H9 (cell line): ENCODE results near the gene QSOX1. TPM values are rescaled to one million over a fixed set of nuclear protein-coding genes. Genes with fewer than 3 reads are reported as not detected.

Experiments used
- DNase-seq: peaks from one replicate; pipeline ENCODE4 v3.0.0-alpha.2; 2017
- H2AFZ ChIP-seq: one replicate; pipeline ENCODE4 v1.6.1; 2013; ENCODE audit warnings: mild to moderate bottlenecking, low read length, control low read depth, moderate library complexity
- H2AK5ac ChIP-seq: 2 replicates; pipeline ENCODE4 v1.6.1; 2013; ENCODE audit warnings: low read length, control low read depth, mixed read lengths; ENCODE audit not compliant: insufficient read length
- H2BK120ac ChIP-seq: one replicate; pipeline ENCODE4 v1.6.1; 2013; ENCODE audit warnings: low read depth, mild to moderate bottlenecking, low read length, control low read depth, inconsistent platforms; ENCODE audit not compliant: poor library complexity, severe bottlenecking
- H2BK12ac ChIP-seq: 2 replicates; pipeline ENCODE4 v1.6.1; 2013; ENCODE audit warnings: low read length, control low read depth, mixed read lengths, low read depth; ENCODE audit not compliant: insufficient read length
- H2BK15ac ChIP-seq: 2 replicates; pipeline ENCODE4 v1.6.1; 2013; ENCODE audit warnings: low read depth, low read length, control low read depth
- H2BK20ac ChIP-seq: one replicate; pipeline ENCODE4 v1.6.1; 2013; ENCODE audit warnings: low read depth, mild to moderate bottlenecking, low read length, control low read depth, inconsistent platforms; ENCODE audit not compliant: poor library complexity, severe bottlenecking
- H2BK5ac ChIP-seq: 2 replicates; pipeline ENCODE4 v1.6.1; 2013; ENCODE audit warnings: low read length, control low read depth, mixed read lengths; ENCODE audit not compliant: insufficient read length
- H3K14ac ChIP-seq: 2 replicates; pipeline ENCODE4 v1.6.1; 2013; ENCODE audit warnings: low read length, control low read depth; ENCODE audit not compliant: insufficient read depth
- H3K18ac ChIP-seq: 2 replicates; pipeline ENCODE4 v1.6.1; 2013; ENCODE audit warnings: low read depth, mild to moderate bottlenecking, mixed read lengths, low read length, control low read depth; ENCODE audit not compliant: insufficient read length
- H3K23ac ChIP-seq: 2 replicates; pipeline ENCODE4 v1.6.1; 2013; ENCODE audit warnings: low read length, control low read depth, mixed read lengths, low read depth; ENCODE audit not compliant: insufficient read length
- H3K23me2 ChIP-seq: 2 replicates; pipeline ENCODE4 v1.6.1; 2013; ENCODE audit warnings: low read depth, mild to moderate bottlenecking, mixed read lengths, low read length, control low read depth; ENCODE audit not compliant: insufficient read length, poor library complexity, severe bottlenecking
- H3K27ac ChIP-seq: 2 replicates; pipeline ENCODE4 v1.5.1; 2013; ENCODE audit warnings: low read length, control low read depth, mixed read lengths, low read depth; ENCODE audit not compliant: insufficient read length
- H3K27me3 ChIP-seq: 2 replicates; pipeline ENCODE4 v1.6.1; 2013; ENCODE audit warnings: low read length, control low read depth, inconsistent platforms; ENCODE audit not compliant: insufficient read depth
- H3K4ac ChIP-seq: 2 replicates; pipeline ENCODE4 v1.6.1; 2013; ENCODE audit warnings: low read depth, mild to moderate bottlenecking, control low read depth, inconsistent platforms, low read length, moderate library complexity
- H3K4me1 ChIP-seq: 2 replicates; pipeline ENCODE4 v1.6.1; 2013; ENCODE audit warnings: low read length, control low read depth, inconsistent platforms; ENCODE audit not compliant: insufficient read depth
- H3K4me2 ChIP-seq: 2 replicates; pipeline ENCODE4 v1.6.1; 2013; ENCODE audit warnings: low read length, control low read depth, mixed read lengths; ENCODE audit not compliant: insufficient read length, insufficient read depth
- H3K56ac ChIP-seq: 2 replicates; pipeline ENCODE4 v1.6.1; 2013; ENCODE audit warnings: low read depth, mild to moderate bottlenecking, mixed read lengths, low read length, control low read depth; ENCODE audit not compliant: insufficient read length
- H3K79me1 ChIP-seq: 2 replicates; pipeline ENCODE4 v1.6.1; 2013; ENCODE audit warnings: low read depth, mild to moderate bottlenecking, moderate library complexity, low read length, control low read depth, inconsistent platforms; ENCODE audit not compliant: insufficient read depth, poor library complexity, severe bottlenecking
- H3K79me2 ChIP-seq: 2 replicates; pipeline ENCODE4 v1.6.1; 2013; ENCODE audit warnings: low read length, control low read depth, inconsistent platforms; ENCODE audit not compliant: insufficient read depth
- H3K9ac ChIP-seq: 2 replicates; pipeline ENCODE4 v1.6.1; 2013; ENCODE audit warnings: low read length, control low read depth, mixed read lengths; ENCODE audit not compliant: insufficient read length; ENCODE audit errors: extremely low read depth
- H3K9me3 ChIP-seq: one replicate; pipeline ENCODE4 v1.6.1; 2013; ENCODE audit warnings: low read depth, low read length, inconsistent platforms; ENCODE audit not compliant: control insufficient read depth
- H3T11ph ChIP-seq: one replicate; pipeline ENCODE4 v1.6.1; 2013; ENCODE audit warnings: mild to moderate bottlenecking, low read length, control low read depth, inconsistent platforms
- H4K20me1 ChIP-seq: one replicate; pipeline ENCODE4 v1.6.1; 2013; ENCODE audit not compliant: control insufficient read depth, insufficient read length, insufficient read depth
- H4K5ac ChIP-seq: 2 replicates; pipeline ENCODE4 v1.6.1; 2013; ENCODE audit warnings: low read depth, mild to moderate bottlenecking, mixed read lengths, low read length, control low read depth; ENCODE audit not compliant: insufficient read length
- H4K8ac ChIP-seq: replicated peaks from 2 replicates; pipeline ENCODE4 v1.6.1; 2013; ENCODE audit warnings: low read length, control low read depth, mixed read lengths, low read depth; ENCODE audit not compliant: insufficient read length
- H4K91ac ChIP-seq: 2 replicates; pipeline ENCODE4 v1.6.1; 2013; ENCODE audit warnings: low read depth, mild to moderate bottlenecking, moderate library complexity, mixed read lengths, low read length, control low read depth; ENCODE audit not compliant: insufficient read length
- H3K27ac Mint-ChIP-seq, 3 experiments: 2 replicates in 2 of 3; 3 replicates in 1 of 3; pipeline ENCODE4 v1.8.0; 2020 to 2021; ENCODE audit warnings: mixed read lengths in 3 of 3, mild to moderate bottlenecking in 1 of 3, moderate library complexity in 1 of 3
- H3K27me3 Mint-ChIP-seq: 2 replicates; pipeline ENCODE4 v1.8.0; 2021; ENCODE audit warnings: low read depth, mild to moderate bottlenecking, moderate library complexity, mixed read lengths
- H3K36me3 Mint-ChIP-seq, 3 experiments: 2 replicates in 2 of 3; 3 replicates in 1 of 3; pipeline ENCODE4 v1.8.0; 2020 to 2021; ENCODE audit warnings: low read depth in 3 of 3, mixed read lengths in 3 of 3; ENCODE audit not compliant: insufficient read depth in 1 of 3
- H3K4me1 Mint-ChIP-seq, 2 experiments: 2 replicates each; pipeline ENCODE4 v1.8.0; 2020; ENCODE audit warnings: mixed read lengths in 2 of 2
- H3K4me3 Mint-ChIP-seq, 2 experiments: 2 replicates in 1 of 2; 3 replicates in 1 of 2; pipeline ENCODE4 v1.8.0; 2020 to 2021; ENCODE audit warnings: mild to moderate bottlenecking in 2 of 2, mixed read lengths in 2 of 2, moderate library complexity in 1 of 2
- H3K9me3 Mint-ChIP-seq, 2 experiments: 2 replicates in 1 of 2; 3 replicates in 1 of 2; pipeline ENCODE4 v1.8.0; 2020; ENCODE audit warnings: mild to moderate bottlenecking in 2 of 2, mixed read lengths in 2 of 2, moderate library complexity in 1 of 2
- WGBS: extraction: QIAGEN DNeasy Blood & Tissue Kit; methylation state at CpG from one replicate; pipeline ENCODE4 v1.1.7; 2013; ENCODE audit warnings: missing lambda C conversion rate, low lambda C conversion rate, mixed read lengths; ENCODE audit not compliant: insufficient read length; ENCODE audit errors: extremely low coverage; 5-methylcytosine and 5-hydroxymethylcytosine counted together
- total RNA-seq: library from RNA; stranded (reverse); gene quantifications from 2 replicates; pipeline ENCODE4 v1.2.1, GENCODE V29; 2021
- TF ChIP-seq, protein P1 (sequence below): fragments of 200-600 bp; sonication (generic); conservative IDR thresholded peaks from 3 replicates; pipeline ENCODE4 v1.8.0; 2021; ENCODE audit warnings: antibody characterized with exemption, mild to moderate bottlenecking

Gene QSOX1
- total RNA-seq, 1 experiment from 2014 or later = 79.2 TPM

DNA sequence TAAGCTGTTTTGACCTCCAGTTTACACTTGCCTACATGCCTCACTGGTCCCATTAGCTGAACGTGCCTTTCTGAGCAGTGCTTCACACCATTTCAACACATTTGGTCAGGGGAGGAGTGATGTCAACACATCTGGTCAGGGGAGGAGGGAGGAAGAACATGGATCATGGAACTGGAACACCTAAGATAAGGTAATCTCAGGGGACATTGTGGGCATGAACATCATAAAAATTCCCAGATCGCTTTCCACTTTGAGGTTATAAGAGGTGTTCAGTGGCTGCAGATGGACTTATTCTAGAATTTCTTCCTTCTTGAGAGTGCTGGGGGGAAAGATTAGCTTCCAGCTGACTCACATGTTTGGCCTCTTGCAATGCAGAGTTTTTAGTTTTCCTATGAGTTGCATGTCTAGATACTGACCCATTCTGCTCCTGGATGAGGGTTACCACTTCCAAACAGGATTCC, 2.0 kb downstream of the QSOX1 start:
- peaks cover 3% of the 10 kb centered on the region; the same call in 1 of the 2 replicates for H3K79me2 ChIP-seq
- H3K4me3 Mint-ChIP-seq = peak overlapping the region in 1 of 2 experiments; percentile 93; a peak in 2 of 5 replicates
- no peak overlapping the region for H3K14ac ChIP-seq
- no peak overlapping the region for H2BK120ac ChIP-seq
- H3K27me3 ChIP-seq = no peaks in the 10 kb centered on the region; the same call in 1 of the 2 replicates
- peaks cover 3% of the 10 kb centered on the region; the same call in 1 of the 2 replicates for H3K4me1 ChIP-seq
- H3K9ac ChIP-seq = no peak overlapping the region
- TF ChIP-seq, protein P1, sequence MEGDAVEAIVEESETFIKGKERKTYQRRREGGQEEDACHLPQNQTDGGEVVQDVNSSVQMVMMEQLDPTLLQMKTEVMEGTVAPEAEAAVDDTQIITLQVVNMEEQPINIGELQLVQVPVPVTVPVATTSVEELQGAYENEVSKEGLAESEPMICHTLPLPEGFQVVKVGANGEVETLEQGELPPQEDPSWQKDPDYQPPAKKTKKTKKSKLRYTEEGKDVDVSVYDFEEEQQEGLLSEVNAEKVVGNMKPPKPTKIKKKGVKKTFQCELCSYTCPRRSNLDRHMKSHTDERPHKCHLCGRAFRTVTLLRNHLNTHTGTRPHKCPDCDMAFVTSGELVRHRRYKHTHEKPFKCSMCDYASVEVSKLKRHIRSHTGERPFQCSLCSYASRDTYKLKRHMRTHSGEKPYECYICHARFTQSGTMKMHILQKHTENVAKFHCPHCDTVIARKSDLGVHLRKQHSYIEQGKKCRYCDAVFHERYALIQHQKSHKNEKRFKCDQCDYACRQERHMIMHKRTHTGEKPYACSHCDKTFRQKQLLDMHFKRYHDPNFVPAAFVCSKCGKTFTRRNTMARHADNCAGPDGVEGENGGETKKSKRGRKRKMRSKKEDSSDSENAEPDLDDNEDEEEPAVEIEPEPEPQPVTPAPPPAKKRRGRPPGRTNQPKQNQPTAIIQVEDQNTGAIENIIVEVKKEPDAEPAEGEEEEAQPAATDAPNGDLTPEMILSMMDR = no peak
- no peaks in the 10 kb centered on the region for H3K9me3 Mint-ChIP-seq
- no peak overlapping the region for H2BK20ac ChIP-seq
- H3K4ac ChIP-seq = no peak overlapping the region
- peaks cover 8% of the 10 kb centered on the region for H3K23me2 ChIP-seq
- H3K27ac ChIP-seq = no peak overlapping the region
- WGBS = no CpG with 5 or more reads among the region's 2 CpGs
- no peaks in the 10 kb centered on the region; a peak in 1 of 7 replicates for H3K36me3 Mint-ChIP-seq
- H4K91ac ChIP-seq = no peak overlapping the region
- H3T11ph ChIP-seq = no peak overlapping the region
- H3K9me3 ChIP-seq = no peaks in the 10 kb centered on the region
- H4K20me1 ChIP-seq = no peaks in the 10 kb centered on the region
- H3K18ac ChIP-seq = no peak overlapping the region
- no peak overlapping the region for H3K4me2 ChIP-seq
- DNase-seq = no peak
- no peaks in the 10 kb centered on the region for H3K79me1 ChIP-seq
- no peak overlapping the region for H2AK5ac ChIP-seq
- peaks cover 24% of the 10 kb centered on the region for H3K27me3 Mint-ChIP-seq
- H2BK15ac ChIP-seq = no peak overlapping the region
- peaks cover 38 to 50% of the 10 kb centered on the region in 2 experiments for H3K4me1 Mint-ChIP-seq
- H2BK5ac ChIP-seq = no peak overlapping the region
- no peak overlapping the region for H2AFZ ChIP-seq
- H3K56ac ChIP-seq = no peak overlapping the region
- H3K27ac Mint-ChIP-seq = no peak overlapping the region
- no peak overlapping the region for H2BK12ac ChIP-seq
- no peak overlapping the region for H4K8ac ChIP-seq
- H4K5ac ChIP-seq = no peak overlapping the region
- H3K23ac ChIP-seq = no peak overlapping the region
